Sigmoid colon (tissue), 4 donors: ENCODE data around the gene AGAP4.
"Not testable (repeated sequence)": the region's sequence is repeated elsewhere in the genome, so short reads cannot be mapped to it uniquely, and the experiment has no call there.

Source experiments
- POLR2AphosphoS5 ChIP-seq, 4 donors: sonication (generic); formaldehyde crosslinking; IDR thresholded peaks; one replicate each; pipeline ENCODE4 v1.6.1; 2017; ENCODE audit warnings: antibody characterized with exemption in 4 of 4
- TF ChIP-seq, protein P1 (sequence below), 4 experiments: fragments of 450-650 bp in 3 of 4; fragments of 200-600 bp in 1 of 4; IDR thresholded peaks; one replicate each; pipeline ENCODE4 v1.5.1; 2016 to 2019; ENCODE audit warnings: antibody characterized with exemption in 4 of 4, mild to moderate bottlenecking in 3 of 4, moderate library complexity in 2 of 4

- TF ChIP-seq, protein P1, sequence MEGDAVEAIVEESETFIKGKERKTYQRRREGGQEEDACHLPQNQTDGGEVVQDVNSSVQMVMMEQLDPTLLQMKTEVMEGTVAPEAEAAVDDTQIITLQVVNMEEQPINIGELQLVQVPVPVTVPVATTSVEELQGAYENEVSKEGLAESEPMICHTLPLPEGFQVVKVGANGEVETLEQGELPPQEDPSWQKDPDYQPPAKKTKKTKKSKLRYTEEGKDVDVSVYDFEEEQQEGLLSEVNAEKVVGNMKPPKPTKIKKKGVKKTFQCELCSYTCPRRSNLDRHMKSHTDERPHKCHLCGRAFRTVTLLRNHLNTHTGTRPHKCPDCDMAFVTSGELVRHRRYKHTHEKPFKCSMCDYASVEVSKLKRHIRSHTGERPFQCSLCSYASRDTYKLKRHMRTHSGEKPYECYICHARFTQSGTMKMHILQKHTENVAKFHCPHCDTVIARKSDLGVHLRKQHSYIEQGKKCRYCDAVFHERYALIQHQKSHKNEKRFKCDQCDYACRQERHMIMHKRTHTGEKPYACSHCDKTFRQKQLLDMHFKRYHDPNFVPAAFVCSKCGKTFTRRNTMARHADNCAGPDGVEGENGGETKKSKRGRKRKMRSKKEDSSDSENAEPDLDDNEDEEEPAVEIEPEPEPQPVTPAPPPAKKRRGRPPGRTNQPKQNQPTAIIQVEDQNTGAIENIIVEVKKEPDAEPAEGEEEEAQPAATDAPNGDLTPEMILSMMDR (IDR thresholded peaks at IDR 0.05): not testable (repeated sequence)
- TF ChIP-seq POLR2AphosphoS5 (IDR thresholded peaks at IDR 0.05): not testable (repeated sequence)
Measured at GRCh38 chr10:45890721-45891120, 43.4 kb upstream of the AGAP4 start.
